Transverse colon (tissue), 4 donors: ENCODE results near the gene LIPE. TPM values are rescaled to one million over a fixed set of nuclear protein-coding genes. Genes with fewer than 3 reads are reported as not detected.

Experiments used
- DNase-seq: peaks from one replicate; pipeline ENCODE4 v3.0.0-alpha.2; 2019
- H3K27ac ChIP-seq, 4 donors: fragments of 200-600 bp; sonication (generic); 2 replicates each; pipeline ENCODE4 v1.5.1; 2016 to 2018; ENCODE audit warnings: inconsistent platforms in 4 of 4
- H3K27me3 ChIP-seq: fragments of 200-600 bp; sonication (generic); 2 replicates; pipeline ENCODE4 v1.5.1; 2017; ENCODE audit warnings: inconsistent platforms
- H3K36me3 ChIP-seq, 4 donors: fragments of 200-600 bp; sonication (generic); 2 replicates each; pipeline ENCODE4 v1.5.1; 2017 to 2019; ENCODE audit warnings: inconsistent platforms in 4 of 4
- H3K4me1 ChIP-seq, 4 donors: fragments of 200-600 bp; sonication (generic); 2 replicates each; pipeline ENCODE4 v1.5.1; 2017 to 2020; ENCODE audit warnings: inconsistent platforms in 4 of 4
- H3K4me3 ChIP-seq, 4 donors: fragments of 200-600 bp; sonication (generic); 1 replicate in 1 of 4; 2 replicates in 3 of 4; pipeline versions ENCODE4 v1.5.1 to v1.6.1; 2017 to 2019; ENCODE audit warnings: inconsistent platforms in 4 of 4
- H3K9me3 ChIP-seq, 2 donors: fragments of 200-600 bp; sonication (generic); 2 replicates each; pipeline ENCODE4 v1.5.1; 2017 to 2019; ENCODE audit warnings: inconsistent platforms in 2 of 2
- CTCF ChIP-seq, 5 experiments: fragments of 200-600 bp in 3 of 5; fragments of 450-650 bp in 2 of 5; sonication (generic) in 3 of 5; IDR thresholded peaks; 1 replicate in 2 of 5; 2 replicates in 3 of 5; pipeline ENCODE4 v1.5.1; 2016 to 2017; ENCODE audit warnings: antibody characterized with exemption in 5 of 5, inconsistent platforms in 3 of 5, mild to moderate bottlenecking in 2 of 5, moderate library complexity in 1 of 5
- EP300 ChIP-seq: sonication (generic); formaldehyde crosslinking; IDR thresholded peaks from one replicate; pipeline ENCODE4 v1.6.1; 2017; ENCODE audit warnings: antibody characterized with exemption, low read depth
- POLR2A ChIP-seq: fragments of 450-650 bp; IDR thresholded peaks from one replicate; pipeline ENCODE4 v1.6.1; 2016; ENCODE audit warnings: antibody characterized with exemption, mild to moderate bottlenecking, moderate library complexity
- POLR2AphosphoS5 ChIP-seq, 3 donors: sonication (generic); formaldehyde crosslinking; IDR thresholded peaks; one replicate each; pipeline ENCODE4 v1.6.1; 2016; ENCODE audit warnings: antibody characterized with exemption in 3 of 3
- WGBS, 2 donors: methylation state at CpG; one replicate each; pipeline ENCODE4 v1.1.5; 2018; ENCODE audit warnings: low coverage in 1 of 2; 5-methylcytosine and 5-hydroxymethylcytosine counted together
- in situ Hi-C, 4 donors: fragments of 200-750 bp; cut with MboI; loops; one replicate each; pipeline versions ENCODE4 v1.15.0 to v1.15.1; 2017; ENCODE audit warnings: low sequenced_read_pairs in 3 of 4, low pct_ligation_motif_present in 1 of 4, low pct_unique_long_range_greater_than_20kb in 1 of 4
- intact Hi-C: fragments of 100-400 bp; cut with DNase I; formaldehyde crosslinking; loops from one replicate; pipeline ENCODE4 v1.15.1; 2023; ENCODE audit warnings: low total_unique reads
- total RNA-seq, 4 donors: library from RNA; depleted of rRNA; stranded (reverse); fragments of >200 nt; gene quantifications; one replicate each; pipeline ENCODE4 v1.1.0, GENCODE V29; 2016

LIPE gene
- total RNA-seq, 4 donors from 2014 or later = 7.1 to 60.2 (median 25.9) TPM

DNA sequence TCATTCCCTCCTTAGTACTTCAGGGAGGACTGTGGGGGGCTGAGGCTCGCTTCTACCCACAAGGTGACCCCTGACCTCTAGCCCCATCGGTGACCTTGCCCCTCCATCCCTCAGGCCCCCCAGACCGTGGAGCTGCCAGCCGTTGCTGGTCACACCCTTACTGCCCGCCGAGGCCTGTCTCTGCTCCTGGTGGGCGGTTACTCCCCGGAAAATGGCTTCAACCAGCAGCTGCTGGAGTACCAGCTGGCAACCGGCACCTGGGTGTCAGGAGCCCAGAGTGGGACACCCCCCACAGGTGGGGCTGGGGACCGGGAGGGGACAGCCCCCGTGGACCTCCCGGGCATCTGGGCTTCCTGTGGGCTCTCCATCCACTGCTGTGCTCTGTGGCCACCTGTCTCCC is 69.9 kb downstream of the LIPE start:
- Histone ChIP-seq H3K9me3 (no peaks in the 10 kb centered on the region), H3K27me3 (no peaks in the 10 kb centered on the region), H3K4me3 (no peak overlapping the region), H3K36me3 (no peaks in the 10 kb centered on the region), H3K27ac (no peak overlapping the region), H3K4me1 (no peaks in the 10 kb centered on the region)
- 83% methylated on average over 11 of the region's 12 CpGs; no CpG with 5 or more reads in 1 of the 2 donors for WGBS, 2 donors
- in situ Hi-C loops = no loop called here
- TF ChIP-seq CTCF (IDR thresholded peaks at IDR 0.05) (no peak), POLR2A (no peak), POLR2AphosphoS5 (IDR thresholded peaks at IDR 0.05) (no peak), EP300 (no peak)
- intact Hi-C loops = no loop called here
- no peak for DNase-seq

- in situ Hi-C loops (no loop called here), intact Hi-C loops (no loop called here)
- Histone ChIP-seq H3K36me3 (no peaks in the 10 kb centered on the region), H3K27ac (no peak overlapping the region), H3K4me3 (no peak overlapping the region), H3K9me3 (no peaks in the 10 kb centered on the region), H3K27me3 (no peaks in the 10 kb centered on the region), H3K4me1 (no peaks in the 10 kb centered on the region)
- TF ChIP-seq POLR2A (no peak), POLR2AphosphoS5 (IDR thresholded peaks at IDR 0.05) (no peak), EP300 (no peak), CTCF (IDR thresholded peaks at IDR 0.05) (no peak)
- DNase-seq = no peak
- 99% methylated on average over 13 of the region's 15 CpGs; no CpG with 5 or more reads in 1 of the 2 donors for WGBS, 2 donors
These were observed 70.5 kb downstream of the LIPE start for GRCh38 chr19:42356686-42357085.

DNA sequence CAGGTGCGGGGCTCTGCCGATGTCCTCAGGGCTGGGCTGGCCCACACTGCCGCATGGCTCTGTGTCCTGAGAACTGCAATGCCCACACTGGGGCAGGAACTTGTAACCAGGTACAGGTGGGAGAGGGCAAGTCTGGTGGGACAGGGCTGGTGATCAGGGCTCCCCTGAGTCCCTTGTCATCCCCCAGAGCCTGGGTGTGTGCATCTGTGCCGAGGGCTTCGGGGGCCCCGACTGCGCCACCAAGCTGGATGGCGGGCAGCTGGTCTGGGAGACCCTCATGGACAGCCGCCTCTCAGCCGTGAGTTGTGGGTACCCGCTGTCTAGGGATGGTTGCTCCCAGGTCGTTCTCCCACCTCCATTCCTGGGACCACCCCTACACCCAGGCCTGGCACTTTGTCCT is 71.3 kb downstream of the LIPE start:
- Histone ChIP-seq H3K4me3 (no peak overlapping the region), H3K36me3 (no peaks in the 10 kb centered on the region), H3K9me3 (no peaks in the 10 kb centered on the region), H3K27ac (no peak overlapping the region), H3K27me3 (no peaks in the 10 kb centered on the region), H3K4me1 (no peaks in the 10 kb centered on the region)
- 99% methylated on average over 11 of the region's 12 CpGs; no CpG with 5 or more reads in 1 of the 2 donors for WGBS, 2 donors
- no peak for TF ChIP-seq EP300
- no peak for TF ChIP-seq POLR2A
- TF ChIP-seq POLR2AphosphoS5 (IDR thresholded peaks at IDR 0.05) = no peak
- TF ChIP-seq CTCF (IDR thresholded peaks at IDR 0.05) = no peak
- no peak for DNase-seq
- in situ Hi-C loops = no loop called here
- intact Hi-C loops = no loop called here

- H3K4me1 ChIP-seq = no peaks in the 10 kb centered on the region
- H3K4me3 ChIP-seq = no peak overlapping the region
- no peak overlapping the region for H3K27ac ChIP-seq
- H3K36me3 ChIP-seq = no peaks in the 10 kb centered on the region
- no peak for DNase-seq
- TF ChIP-seq POLR2A = no peak
- TF ChIP-seq POLR2AphosphoS5 (IDR thresholded peaks at IDR 0.05) = no peak
- TF ChIP-seq CTCF (IDR thresholded peaks at IDR 0.05) = no peak
- no peak for TF ChIP-seq EP300
- in situ Hi-C loops (no loop called here), intact Hi-C loops (no loop called here)
- no peaks in the 10 kb centered on the region for H3K9me3 ChIP-seq
- no peaks in the 10 kb centered on the region for H3K27me3 ChIP-seq
- WGBS, 2 donors = 96% methylated on average over 14 of the region's 29 CpGs; no CpG with 5 or more reads in 1 of the 2 donors
These were observed 73.7 kb downstream of the LIPE start for GRCh38 chr19:42353341-42354015.
